Endothelial cell (in vitro differentiated cells): ENCODE data around the gene SYNJ2BP. TPM values are rescaled to one million over a fixed set of nuclear protein-coding genes. Genes with fewer than 3 reads are reported as not detected.

Source experiments
- DNase-seq: peaks from one replicate; pipeline ENCODE4 v3.0.0; 2021; ENCODE audit warnings: low spot score
- H3K27ac Mint-ChIP-seq: one replicate; pipeline ENCODE4 v1.8.0; 2021; ENCODE audit warnings: mixed read lengths, inconsistent platforms; ENCODE audit not compliant: unreplicated experiment
- H3K27me3 Mint-ChIP-seq: one replicate; pipeline ENCODE4 v1.8.0; 2021; ENCODE audit warnings: mild to moderate bottlenecking, moderate library complexity, mixed read lengths, inconsistent platforms; ENCODE audit not compliant: unreplicated experiment
- H3K36me3 Mint-ChIP-seq: one replicate; pipeline ENCODE4 v1.8.0; 2021; ENCODE audit warnings: mild to moderate bottlenecking, low read depth, mixed read lengths, inconsistent platforms; ENCODE audit not compliant: unreplicated experiment
- H3K4me1 Mint-ChIP-seq: one replicate; pipeline ENCODE4 v1.8.0; 2021; ENCODE audit warnings: mild to moderate bottlenecking, mixed read lengths, inconsistent platforms; ENCODE audit not compliant: unreplicated experiment
- H3K4me3 Mint-ChIP-seq: one replicate; pipeline ENCODE4 v1.8.0; 2021; ENCODE audit warnings: mild to moderate bottlenecking, mixed read lengths, inconsistent platforms; ENCODE audit not compliant: unreplicated experiment
- H3K9me3 Mint-ChIP-seq: one replicate; pipeline ENCODE4 v1.8.0; 2021; ENCODE audit warnings: mixed read lengths, inconsistent platforms; ENCODE audit not compliant: unreplicated experiment
- CTCF ChIP-seq: fragments of 200-600 bp; sonication (generic); IDR thresholded peaks from one replicate; pipeline ENCODE4 v1.5.0; 2021; ENCODE audit warnings: antibody characterized with exemption; ENCODE audit not compliant: unreplicated experiment
- total RNA-seq: library from RNA; stranded (reverse); fragmentation: NEBNext Ultra II Directional; extraction: Animal tissue kit (Norgen Biotek cat#: 25700); gene quantifications from one replicate; pipeline ENCODE4 v1.2.1, GENCODE V29; 2021; ENCODE audit not compliant: unreplicated experiment

The SYNJ2BP gene
- total RNA-seq, 1 donor from 2014 or later, result 24.2 TPM

GRCh38 chr14:70391493-70392391 is 25.1 kb downstream of the SYNJ2BP start:
- no peak overlapping the region for H3K4me3 Mint-ChIP-seq
- no peak for DNase-seq
- H3K27me3 Mint-ChIP-seq, result peaks cover 5% of the 10 kb centered on the region
- H3K9me3 Mint-ChIP-seq, result no peaks in the 10 kb centered on the region
- H3K36me3 Mint-ChIP-seq, result no peaks in the 10 kb centered on the region
- H3K4me1 Mint-ChIP-seq, result peaks cover 16% of the 10 kb centered on the region
- no peak for TF ChIP-seq CTCF
- no peak overlapping the region for H3K27ac Mint-ChIP-seq

- no peaks in the 10 kb centered on the region for H3K9me3 Mint-ChIP-seq
- no peaks in the 10 kb centered on the region for H3K27me3 Mint-ChIP-seq
- H3K4me3 Mint-ChIP-seq, result no peak overlapping the region
- peaks cover 6% of the 10 kb centered on the region for H3K4me1 Mint-ChIP-seq
- no peak for TF ChIP-seq CTCF
- peaks cover 3% of the 10 kb centered on the region for H3K36me3 Mint-ChIP-seq
- no peak for DNase-seq
- no peak overlapping the region for H3K27ac Mint-ChIP-seq
Measured at GRCh38 chr14:70382536-70382935, 34.4 kb downstream of the SYNJ2BP start.

GRCh38 chr14:70380824-70381223 is 36.1 kb downstream of the SYNJ2BP start:
- H3K27me3 Mint-ChIP-seq, result no peaks in the 10 kb centered on the region

GRCh38 chr14:70378696-70379095 is 38.2 kb downstream of the SYNJ2BP start:
- H3K27me3 Mint-ChIP-seq, result peaks cover 2% of the 10 kb centered on the region
- H3K36me3 Mint-ChIP-seq, result peaks cover 3% of the 10 kb centered on the region
- TF ChIP-seq CTCF, result no peak
- no peaks in the 10 kb centered on the region for H3K4me1 Mint-ChIP-seq
- H3K27ac Mint-ChIP-seq, result no peak overlapping the region
- no peak for DNase-seq
- no peaks in the 10 kb centered on the region for H3K9me3 Mint-ChIP-seq
- no peak overlapping the region for H3K4me3 Mint-ChIP-seq

More at GRCh38 chr14:70380824-70381223, 36.1 kb downstream of the SYNJ2BP start:
- Mint-ChIP-seq H3K4me3 (no peak overlapping the region), H3K27ac (no peak overlapping the region), H3K4me1 (no peaks in the 10 kb centered on the region), H3K9me3 (no peaks in the 10 kb centered on the region), H3K36me3 (peaks cover 3% of the 10 kb centered on the region)
- no peak for DNase-seq
- TF ChIP-seq CTCF, result no peak

Other genes with a start within 250 kb of the SYNJ2BP start
- gene SLC8A3, start 228.1 kb downstream of the SYNJ2BP start, total RNA-seq, result 0.13 TPM
- gene COX16, start 57.4 kb downstream of the SYNJ2BP start, total RNA-seq, result 42.3 TPM
- gene ADAM21, start 35.1 kb upstream of the SYNJ2BP start, total RNA-seq, result not detected
- 1.2 TPM for gene ADAM20, start 117.9 kb upstream of the SYNJ2BP start, total RNA-seq
- gene MED6, start 183.6 kb upstream of the SYNJ2BP start, total RNA-seq, result 48.4 TPM
- 16.9 TPM for gene TTC9, start 224.8 kb upstream of the SYNJ2BP start, total RNA-seq